Muscle layer of colon (tissue), 2 donors: Measurements from ENCODE around the gene KCND2.

Experiments
- H3K27ac ChIP-seq: one replicate; pipeline ENCODE4 v1.7.0; 2013; ENCODE audit warnings: low read depth, mild to moderate bottlenecking, low read length, moderate library complexity
- H3K27me3 ChIP-seq, 2 donors: one replicate each; pipeline ENCODE4 v1.7.0; 2013; ENCODE audit warnings: low read length in 2 of 2, mild to moderate bottlenecking in 2 of 2; ENCODE audit not compliant: insufficient read depth in 2 of 2, control insufficient read depth in 1 of 2
- H3K36me3 ChIP-seq: one replicate; pipeline ENCODE4 v1.7.0; 2013; ENCODE audit warnings: mild to moderate bottlenecking, low read length; ENCODE audit not compliant: insufficient read depth
- H3K4me1 ChIP-seq: one replicate; pipeline ENCODE4 v1.7.0; 2013; ENCODE audit warnings: mild to moderate bottlenecking, low read length; ENCODE audit not compliant: insufficient read depth
- H3K4me3 ChIP-seq, 2 donors: one replicate each; pipeline ENCODE4 v1.7.0; 2013; ENCODE audit warnings: low read length in 2 of 2, low read depth in 1 of 2, mild to moderate bottlenecking in 1 of 2, moderate library complexity in 1 of 2
- H3K9ac ChIP-seq: one replicate; pipeline ENCODE4 v1.7.0; 2013; ENCODE audit warnings: low read length
- H3K9me3 ChIP-seq: one replicate; pipeline ENCODE4 v1.7.0; 2013; ENCODE audit warnings: mild to moderate bottlenecking, low read length
- donor health status: abdominal sarcoma.
- donor health status: Adenocarcinoma of cecum.

Gene KCND2

DNA sequence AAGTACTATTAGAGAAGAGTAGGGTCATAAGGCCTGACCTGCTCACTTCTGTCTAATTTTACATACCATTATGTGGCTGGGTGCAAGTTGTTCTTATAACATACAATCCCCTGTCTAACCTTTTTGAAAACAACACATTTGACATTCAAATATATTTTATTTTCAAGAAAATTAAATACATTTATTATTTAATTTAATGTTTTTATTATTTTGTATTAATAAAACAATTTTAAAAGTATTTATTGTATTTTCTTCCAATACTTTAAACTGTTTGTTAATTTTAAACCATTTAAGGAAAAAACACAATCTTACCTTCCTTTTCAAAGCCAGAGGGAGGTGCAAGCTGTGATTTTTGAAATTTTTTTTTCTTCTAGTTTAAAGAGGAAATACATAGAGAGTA lies 232.8 kb downstream of the KCND2 start:
- no peak overlapping the region for H3K9ac ChIP-seq
- no peaks in the 10 kb centered on the region for H3K36me3 ChIP-seq
- no peak overlapping the region for H3K27ac ChIP-seq
- no peaks in the 10 kb centered on the region for H3K27me3 ChIP-seq
- no peaks in the 10 kb centered on the region for H3K4me1 ChIP-seq
- no peaks in the 10 kb centered on the region for H3K9me3 ChIP-seq
- no peak overlapping the region for H3K4me3 ChIP-seq

DNA sequence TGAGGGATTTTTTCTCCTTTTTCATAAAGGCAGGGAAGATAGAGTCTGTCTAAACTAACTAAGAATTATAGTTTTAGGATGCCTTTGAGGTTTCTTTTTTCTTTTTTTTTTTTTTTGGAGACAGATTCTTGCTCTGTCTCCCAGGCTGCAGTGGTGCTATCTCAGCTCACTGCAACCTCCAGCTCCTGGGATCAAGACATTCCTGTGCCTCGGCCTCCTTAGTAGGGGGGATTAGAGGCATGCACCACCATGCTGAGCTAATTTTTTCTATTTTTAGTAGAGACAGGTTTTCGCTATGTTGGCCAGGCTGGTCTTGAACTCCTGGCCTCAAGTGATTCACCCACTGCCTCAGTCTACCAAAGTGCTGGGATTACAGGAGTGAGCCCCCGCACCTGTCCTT lies 239.7 kb downstream of the KCND2 start:
- no peaks in the 10 kb centered on the region for H3K27me3 ChIP-seq
- no peak overlapping the region for H3K4me3 ChIP-seq
- H3K9ac ChIP-seq = no peak overlapping the region
- H3K27ac ChIP-seq = no peak overlapping the region
- H3K36me3 ChIP-seq = no peaks in the 10 kb centered on the region
- no peaks in the 10 kb centered on the region for H3K9me3 ChIP-seq
- no peaks in the 10 kb centered on the region for H3K4me1 ChIP-seq

DNA sequence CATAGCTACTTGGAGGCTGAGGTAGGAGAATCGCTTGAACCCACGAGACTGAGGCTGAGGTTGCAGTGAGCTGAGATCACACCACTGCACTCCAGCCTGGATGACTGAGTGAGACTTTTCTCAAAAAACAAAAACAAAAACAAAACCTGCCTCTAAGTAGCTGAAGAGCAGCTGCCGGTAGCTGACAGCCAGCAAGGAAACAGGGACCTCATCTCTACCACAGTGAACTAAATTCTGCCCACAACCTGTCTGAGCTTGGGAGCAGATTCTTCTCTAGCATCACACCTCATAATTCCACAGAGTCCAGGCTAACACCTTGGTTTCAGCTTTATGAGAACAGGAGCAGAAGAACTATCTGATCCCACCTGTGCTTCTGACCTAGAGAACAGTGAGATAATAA lies 246.2 kb downstream of the KCND2 start:
- no peaks in the 10 kb centered on the region for H3K27me3 ChIP-seq
- no peak overlapping the region for H3K9ac ChIP-seq
- H3K4me3 ChIP-seq = no peak overlapping the region

DNA sequence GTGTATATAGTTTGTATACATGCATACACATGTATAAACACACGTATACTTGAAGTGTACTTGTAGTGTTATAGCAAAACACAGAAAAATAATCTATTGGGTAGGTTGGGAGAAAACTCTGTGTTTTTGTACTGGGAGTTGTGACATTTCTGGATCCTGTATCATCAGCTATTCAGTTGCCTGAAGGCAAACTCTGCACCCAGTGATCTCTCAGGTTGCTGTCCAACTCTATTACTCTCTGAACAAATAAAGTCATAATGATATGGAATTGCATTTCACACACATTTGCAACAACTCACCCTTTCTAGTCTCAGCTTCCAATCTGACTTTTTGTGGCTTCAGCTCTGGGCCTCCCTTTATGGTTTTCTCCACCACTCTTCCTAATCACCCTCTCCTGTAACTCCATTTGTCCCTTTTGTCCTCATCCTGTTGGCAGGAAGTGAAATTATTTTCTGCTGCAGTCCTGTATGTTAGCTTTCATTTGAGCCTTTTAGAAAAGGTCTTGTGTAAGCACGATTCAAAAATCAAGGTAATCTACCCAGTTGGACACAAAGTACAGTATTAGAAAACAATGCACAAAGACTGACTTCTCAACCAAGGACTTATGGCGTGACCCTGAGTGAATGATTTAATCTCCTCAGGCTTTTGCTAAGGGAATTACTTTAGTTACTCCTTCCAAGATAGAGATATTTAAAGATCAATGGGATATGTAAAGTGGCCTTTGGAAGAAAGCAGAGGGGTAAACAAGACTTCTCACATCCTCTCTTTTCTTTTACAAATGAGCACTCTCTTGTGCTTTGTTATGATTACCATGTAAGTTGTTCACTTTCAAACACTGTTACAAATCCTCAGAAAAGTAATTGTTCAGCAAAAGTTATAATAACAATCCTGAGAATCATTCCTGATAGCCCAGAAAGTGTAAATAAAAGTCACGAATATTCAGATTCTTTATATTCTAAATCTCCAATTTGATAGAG lies 249.1 kb downstream of the KCND2 start:
- no peaks in the 10 kb centered on the region for H3K4me1 ChIP-seq
- H3K9ac ChIP-seq = no peak overlapping the region
- no peak overlapping the region for H3K4me3 ChIP-seq
- H3K27me3 ChIP-seq = no peaks in the 10 kb centered on the region
- no peak overlapping the region for H3K27ac ChIP-seq
- H3K36me3 ChIP-seq = no peaks in the 10 kb centered on the region
- H3K9me3 ChIP-seq = no peaks in the 10 kb centered on the region

More for the DNA sequence above, 246.2 kb downstream of the KCND2 start:
- Histone ChIP-seq H3K27ac (no peak overlapping the region), H3K36me3 (no peaks in the 10 kb centered on the region), H3K9me3 (no peaks in the 10 kb centered on the region), H3K4me1 (no peaks in the 10 kb centered on the region)

DNA sequence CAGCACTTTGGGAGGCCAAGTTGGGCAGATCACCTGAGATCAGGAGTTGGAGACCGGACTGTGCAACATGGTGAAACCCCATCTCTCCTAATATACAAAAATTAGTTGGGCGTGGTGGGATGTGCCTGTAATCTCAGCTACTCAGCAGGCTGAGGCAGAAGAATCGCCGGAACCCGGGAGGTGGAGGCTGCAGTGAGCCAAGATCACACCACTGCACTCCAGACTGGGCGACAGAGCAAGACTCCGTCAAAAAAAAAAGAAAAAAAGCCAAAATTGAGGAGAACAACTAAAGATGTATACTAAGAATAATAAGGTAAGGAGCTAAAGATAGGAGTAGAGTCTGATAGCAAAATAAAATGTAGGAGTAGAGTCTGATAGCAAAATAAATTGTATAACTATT lies 251.0 kb downstream of the KCND2 start:
- no peaks in the 10 kb centered on the region for H3K27me3 ChIP-seq
- no peak overlapping the region for H3K4me3 ChIP-seq
- H3K9me3 ChIP-seq = no peaks in the 10 kb centered on the region
- no peak overlapping the region for H3K27ac ChIP-seq
- H3K9ac ChIP-seq = no peak overlapping the region
- no peaks in the 10 kb centered on the region for H3K4me1 ChIP-seq
- H3K36me3 ChIP-seq = no peaks in the 10 kb centered on the region

DNA sequence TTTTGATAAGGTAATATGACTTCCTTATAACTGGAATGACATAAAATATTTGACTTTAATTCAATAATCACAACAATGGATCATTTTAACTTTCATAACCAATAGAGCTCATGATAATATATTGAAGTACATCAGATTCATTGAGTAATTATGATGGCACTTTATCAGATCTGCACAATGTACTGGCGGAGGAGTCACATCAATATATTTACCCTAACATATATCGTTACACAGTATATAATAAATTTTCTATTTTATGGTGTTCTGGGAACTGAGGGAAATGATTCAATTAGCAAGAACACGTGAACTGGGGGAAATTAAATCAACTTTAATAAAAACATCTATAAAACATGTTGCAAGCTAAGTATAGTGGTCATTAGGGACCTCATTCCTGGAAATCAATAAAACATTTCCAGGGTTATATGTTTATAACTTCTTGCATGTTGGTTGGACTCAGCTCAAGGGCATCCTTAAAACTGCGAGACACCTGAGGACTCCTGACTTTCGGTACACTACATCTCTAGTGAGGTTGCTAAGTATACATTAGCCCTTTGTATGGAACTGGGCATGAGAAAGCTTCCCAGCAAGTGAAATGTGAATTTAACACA lies 254.0 kb downstream of the KCND2 start:
- no peak overlapping the region for H3K27ac ChIP-seq
- H3K4me1 ChIP-seq = no peaks in the 10 kb centered on the region
- no peak overlapping the region for H3K4me3 ChIP-seq
- no peaks in the 10 kb centered on the region for H3K36me3 ChIP-seq
- H3K9ac ChIP-seq = no peak overlapping the region
- no peaks in the 10 kb centered on the region for H3K27me3 ChIP-seq
- H3K9me3 ChIP-seq = no peaks in the 10 kb centered on the region

DNA sequence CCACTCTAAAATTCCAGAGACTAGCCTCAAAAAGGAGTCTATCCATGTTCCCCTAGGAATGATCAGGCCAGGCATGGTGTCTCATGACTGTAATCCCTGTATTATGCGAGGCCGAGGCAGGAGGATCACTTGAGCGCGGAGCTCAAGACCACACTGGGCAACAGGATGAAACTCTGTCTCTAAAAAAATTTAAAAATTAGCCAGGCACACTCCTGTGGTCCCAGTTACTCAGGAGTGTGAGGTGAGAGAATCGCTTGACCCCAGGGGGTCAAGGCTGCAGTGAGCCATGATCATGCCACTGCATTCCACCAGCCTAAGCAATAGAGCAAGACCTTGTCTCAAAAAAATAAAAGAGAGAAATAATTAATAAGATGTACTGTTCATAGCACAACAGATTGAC lies 256.8 kb downstream of the KCND2 start:
- H3K27ac ChIP-seq = no peak overlapping the region
- H3K9me3 ChIP-seq = no peaks in the 10 kb centered on the region
- H3K36me3 ChIP-seq = no peaks in the 10 kb centered on the region
- no peaks in the 10 kb centered on the region for H3K4me1 ChIP-seq
- H3K4me3 ChIP-seq = no peak overlapping the region
- H3K9ac ChIP-seq = no peak overlapping the region
- H3K27me3 ChIP-seq = no peaks in the 10 kb centered on the region

DNA sequence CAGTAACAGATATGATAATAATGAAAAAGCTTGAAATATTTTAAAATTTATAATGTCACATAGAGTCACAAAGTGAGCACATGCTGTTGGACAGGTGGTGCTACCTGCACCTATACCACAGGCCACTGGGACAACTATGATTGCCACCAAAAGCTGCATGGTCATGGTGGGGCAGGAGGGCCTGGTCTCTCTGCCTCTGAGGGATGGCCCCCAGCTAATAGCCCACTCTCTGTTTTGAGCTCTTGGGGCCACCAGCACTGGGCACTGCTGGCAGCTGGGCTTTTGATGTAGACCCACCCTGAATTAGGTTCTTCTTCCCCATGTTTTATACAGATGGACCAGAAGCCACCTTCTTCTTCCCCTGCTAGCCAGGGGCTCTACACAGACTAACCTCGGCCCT lies 265.4 kb downstream of the KCND2 start:
- Histone ChIP-seq H3K9me3 (no peaks in the 10 kb centered on the region), H3K9ac (no peak overlapping the region), H3K4me1 (no peaks in the 10 kb centered on the region), H3K36me3 (no peaks in the 10 kb centered on the region), H3K27me3 (no peaks in the 10 kb centered on the region), H3K4me3 (no peak overlapping the region), H3K27ac (no peak overlapping the region)

DNA sequence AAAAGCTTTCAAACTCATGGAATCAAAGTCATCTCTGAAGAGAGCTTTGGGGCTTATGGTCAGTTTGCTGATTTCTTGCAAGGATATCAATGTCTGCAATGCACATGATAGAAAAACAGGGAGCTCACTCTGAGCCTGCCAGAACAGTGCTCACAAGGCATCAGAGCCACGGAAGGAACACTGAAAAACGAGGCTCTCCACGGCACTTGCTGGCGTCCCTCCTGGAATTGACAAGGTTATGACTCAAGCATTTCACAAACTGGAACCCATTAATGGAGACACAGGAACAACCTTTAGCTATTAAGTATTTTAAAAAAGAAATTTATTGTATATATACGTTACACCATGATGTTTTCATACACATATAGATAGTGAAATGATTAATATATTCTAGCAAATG lies 266.3 kb downstream of the KCND2 start:
- Histone ChIP-seq H3K4me3 (no peak overlapping the region), H3K4me1 (no peaks in the 10 kb centered on the region), H3K9ac (no peak overlapping the region), H3K36me3 (no peaks in the 10 kb centered on the region), H3K27ac (no peak overlapping the region), H3K9me3 (no peaks in the 10 kb centered on the region), H3K27me3 (no peaks in the 10 kb centered on the region)

DNA sequence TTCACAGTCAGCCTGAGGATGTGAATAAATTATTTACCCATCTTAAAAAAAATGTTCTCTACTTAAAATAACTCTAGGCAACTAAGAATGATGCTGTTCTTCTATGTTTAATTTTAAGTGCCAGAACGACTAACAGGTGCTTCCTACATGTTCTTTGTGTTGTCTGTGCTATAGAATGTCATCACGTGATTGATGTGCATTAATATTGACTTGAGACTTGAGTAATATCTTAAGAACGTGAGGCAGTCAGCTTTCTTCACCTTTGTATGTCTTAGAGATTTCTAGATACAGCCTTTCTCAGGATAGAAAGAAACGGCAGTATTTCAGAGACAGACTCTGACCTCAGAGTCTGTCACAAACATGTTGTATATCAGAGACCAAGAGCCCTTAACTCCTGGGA lies 274.6 kb downstream of the KCND2 start:
- Histone ChIP-seq H3K27ac (no peak overlapping the region), H3K4me1 (no peaks in the 10 kb centered on the region), H3K9ac (no peak overlapping the region), H3K36me3 (no peaks in the 10 kb centered on the region), H3K27me3 (no peaks in the 10 kb centered on the region), H3K9me3 (no peaks in the 10 kb centered on the region), H3K4me3 (no peak overlapping the region)

DNA sequence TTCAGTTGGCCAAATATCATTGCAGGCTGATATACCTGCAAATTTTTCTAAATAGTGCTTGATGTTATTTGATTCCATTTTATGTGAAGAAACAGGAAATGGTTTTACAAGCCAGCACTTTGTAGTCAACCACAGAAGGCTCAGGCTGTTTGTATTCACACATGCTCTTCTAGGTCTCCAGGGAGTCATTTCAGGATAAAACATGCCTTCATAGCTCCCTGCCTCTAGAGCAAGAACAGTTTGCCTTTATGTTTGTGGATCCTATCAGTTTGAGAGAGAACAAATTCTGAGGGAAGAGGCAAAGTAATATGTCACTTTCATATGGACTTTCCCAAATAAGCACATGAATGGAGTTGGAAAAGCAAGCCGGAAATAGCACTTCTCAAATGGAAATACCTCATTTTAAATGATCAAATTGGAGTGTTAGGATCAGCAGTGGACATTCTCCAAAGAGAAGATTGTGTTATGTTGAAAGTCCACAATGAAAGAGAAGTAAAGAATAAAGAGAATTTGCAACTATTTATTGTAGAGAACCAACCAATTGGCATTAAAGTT lies 277.6 kb downstream of the KCND2 start:
- H3K27me3 ChIP-seq = no peaks in the 10 kb centered on the region
- no peaks in the 10 kb centered on the region for H3K9me3 ChIP-seq
- no peak overlapping the region for H3K27ac ChIP-seq

More for the DNA sequence above, 277.6 kb downstream of the KCND2 start:
- Histone ChIP-seq H3K36me3 (no peaks in the 10 kb centered on the region), H3K9ac (no peak overlapping the region), H3K4me1 (no peaks in the 10 kb centered on the region), H3K4me3 (no peak overlapping the region)
